NCI-H1417 (cell line): ENCODE measurements around the gene ID3.
A peak's percentile ranks its signal among the peaks of the same experiment; 100 is the strongest.
"Not testable (repeated sequence)": the region's sequence is repeated elsewhere in the genome, so short reads cannot be mapped to it uniquely, and the experiment has no call there.

Experiments
- DNase-seq, 3 experiments: peaks; one replicate each; lab custom pipeline; 2025; lab: John Stamatoyannopoulos, UW

ID3 gene

GRCh38 chr1:23551849-23552248, 7.5 kb downstream of the ID3 start:
- no peak for DNase-seq

GRCh38 chr1:23548704-23549143, 10.6 kb downstream of the ID3 start:
- DNase-seq: peak in 1 of 3 experiments; percentile 69

GRCh38 chr1:23546897-23547584, 12.3 kb downstream of the ID3 start:
- no peak for DNase-seq

GRCh38 chr1:23545851-23546250, 13.4 kb downstream of the ID3 start:
- no peak for DNase-seq

GRCh38 chr1:23544444-23545389, 14.6 kb downstream of the ID3 start:
- peak; percentile 75 to 91 (median 85) for DNase-seq

GRCh38 chr1:23543707-23544443, 15.4 kb downstream of the ID3 start:
- no peak for DNase-seq

GRCh38 chr1:23542940-23543339, 16.4 kb downstream of the ID3 start:
- DNase-seq: not testable (repeated sequence)

- DNase-seq: peak; percentile 91 to 96 (median 93)
These were observed 19.5 kb downstream of the ID3 start for GRCh38 chr1:23539698-23540266.

GRCh38 chr1:23537296-23537973, 21.9 kb downstream of the ID3 start:
- no peak for DNase-seq

GRCh38 chr1:23533246-23534023, 25.9 kb downstream of the ID3 start:
- DNase-seq: no peak

- no peak for DNase-seq
These were observed 27.7 kb downstream of the ID3 start for GRCh38 chr1:23531562-23532094.

GRCh38 chr1:23530747-23531561, 28.3 kb downstream of the ID3 start, which contains the start of gene E2F2:
Gene E2F2, minus strand, starts transcription at chr1:23531233. Its CDS starts 440 bp downstream, at chr1:23530793.
- peak; percentile 89 to 95 (median 91) for DNase-seq

- peak; percentile 42 to 89 (median 86) for DNase-seq
These were observed 29.1 kb downstream of the ID3 start for GRCh38 chr1:23530087-23530746.

GRCh38 chr1:23529146-23530086, 29.9 kb downstream of the ID3 start:
- peak; percentile 32 to 51 (median 40) for DNase-seq

- peak; percentile 46 to 86 (median 75) for DNase-seq
These were observed 30.9 kb downstream of the ID3 start for GRCh38 chr1:23528250-23528978.

- no peak for DNase-seq
These were observed 31.4 kb downstream of the ID3 start for GRCh38 chr1:23527900-23528249.

- no peak for DNase-seq
These were observed 31.9 kb downstream of the ID3 start for GRCh38 chr1:23527366-23527765.
